ENCODE data around the gene C4orf17.
A peak's percentile ranks its signal among the peaks of the same experiment; 100 is the strongest.
"Not testable (repeated sequence)": the region's sequence is repeated elsewhere in the genome, so short reads cannot be mapped to it uniquely, and the experiment has no call there.

C4orf17 gene

DNA sequence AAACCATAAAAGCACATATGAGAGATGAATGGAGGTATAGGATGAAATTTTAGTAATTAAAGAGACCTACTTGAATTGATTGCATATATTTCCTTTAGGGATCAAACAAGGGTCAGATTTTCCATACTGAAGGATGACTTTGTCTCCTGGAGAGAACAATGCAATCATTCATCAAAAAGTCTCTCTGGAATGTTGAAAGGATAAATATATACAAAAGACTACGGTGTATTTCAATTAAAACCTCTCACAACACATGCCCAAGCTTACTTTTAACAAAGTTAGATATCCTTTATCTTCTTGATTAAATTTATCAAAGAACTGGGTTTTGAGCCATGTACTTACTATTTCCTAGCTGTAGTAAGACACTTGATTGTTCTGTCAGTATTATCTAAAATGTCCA, 38.9 kb upstream of the C4orf17 start:
- no peak for DNase-seq (ENCODE audit: low read depth)
- TF ChIP-seq, protein P1, sequence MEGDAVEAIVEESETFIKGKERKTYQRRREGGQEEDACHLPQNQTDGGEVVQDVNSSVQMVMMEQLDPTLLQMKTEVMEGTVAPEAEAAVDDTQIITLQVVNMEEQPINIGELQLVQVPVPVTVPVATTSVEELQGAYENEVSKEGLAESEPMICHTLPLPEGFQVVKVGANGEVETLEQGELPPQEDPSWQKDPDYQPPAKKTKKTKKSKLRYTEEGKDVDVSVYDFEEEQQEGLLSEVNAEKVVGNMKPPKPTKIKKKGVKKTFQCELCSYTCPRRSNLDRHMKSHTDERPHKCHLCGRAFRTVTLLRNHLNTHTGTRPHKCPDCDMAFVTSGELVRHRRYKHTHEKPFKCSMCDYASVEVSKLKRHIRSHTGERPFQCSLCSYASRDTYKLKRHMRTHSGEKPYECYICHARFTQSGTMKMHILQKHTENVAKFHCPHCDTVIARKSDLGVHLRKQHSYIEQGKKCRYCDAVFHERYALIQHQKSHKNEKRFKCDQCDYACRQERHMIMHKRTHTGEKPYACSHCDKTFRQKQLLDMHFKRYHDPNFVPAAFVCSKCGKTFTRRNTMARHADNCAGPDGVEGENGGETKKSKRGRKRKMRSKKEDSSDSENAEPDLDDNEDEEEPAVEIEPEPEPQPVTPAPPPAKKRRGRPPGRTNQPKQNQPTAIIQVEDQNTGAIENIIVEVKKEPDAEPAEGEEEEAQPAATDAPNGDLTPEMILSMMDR (conservative IDR thresholded peaks at IDR 0.05; ENCODE audit: low read depth, low read length) = no peak

DNA sequence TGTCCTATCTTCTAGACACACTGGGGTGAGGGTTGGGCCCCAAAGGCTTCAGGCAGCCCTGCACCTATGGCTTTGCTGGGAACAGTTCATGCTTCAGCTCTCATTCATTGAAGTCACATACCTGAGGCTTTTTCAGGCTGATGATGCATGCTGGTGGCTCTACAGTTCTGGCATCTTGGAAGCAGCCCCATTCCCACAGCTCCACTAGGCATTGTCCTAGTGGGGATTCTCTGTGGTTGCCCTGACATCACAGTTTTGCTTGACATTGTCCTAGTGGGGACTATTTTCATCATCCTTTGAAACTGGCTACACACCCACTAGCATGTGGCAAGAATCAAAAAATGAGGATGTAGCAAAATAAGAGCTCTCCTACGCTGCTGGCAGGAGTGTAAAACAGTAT, 37.7 kb upstream of the C4orf17 start:
- TF ChIP-seq, protein P1 (conservative IDR thresholded peaks at IDR 0.05; ENCODE audit: low read depth, low read length) = no peak
- H3K4me3 ChIP-seq (ENCODE audit: low read depth, low read length) = no peak overlapping the region
- no peak for DNase-seq (ENCODE audit: low read depth)

More for the DNA sequence above, 38.9 kb upstream of the C4orf17 start:
- no peak overlapping the region for H3K4me3 ChIP-seq (ENCODE audit: low read depth, low read length)

DNA sequence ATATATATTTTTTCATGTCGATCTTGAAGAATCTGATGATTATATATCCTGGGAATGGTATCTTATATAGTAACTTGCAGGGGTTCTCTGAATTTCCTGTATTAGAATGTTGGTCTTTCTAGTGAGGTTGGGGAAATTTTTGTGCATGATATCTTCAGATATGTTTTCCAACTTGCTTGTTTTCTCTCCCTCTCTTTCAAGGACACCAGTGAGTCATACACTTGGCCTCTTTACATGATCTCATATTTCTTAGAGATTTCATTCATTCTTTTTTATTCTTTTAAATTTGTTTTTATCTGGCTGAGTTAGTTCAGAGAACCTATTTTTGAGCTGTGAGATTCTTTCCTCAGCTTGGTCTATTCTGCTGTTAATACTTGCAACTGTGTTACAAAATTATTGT, 27.2 kb upstream of the C4orf17 start:
- peak; percentile 40 for DNase-seq (ENCODE audit: low read depth)
- no peak overlapping the region for H3K4me3 ChIP-seq (ENCODE audit: low read depth, low read length)
- TF ChIP-seq, protein P1 (conservative IDR thresholded peaks at IDR 0.05; ENCODE audit: low read depth, low read length) = no peak

DNA sequence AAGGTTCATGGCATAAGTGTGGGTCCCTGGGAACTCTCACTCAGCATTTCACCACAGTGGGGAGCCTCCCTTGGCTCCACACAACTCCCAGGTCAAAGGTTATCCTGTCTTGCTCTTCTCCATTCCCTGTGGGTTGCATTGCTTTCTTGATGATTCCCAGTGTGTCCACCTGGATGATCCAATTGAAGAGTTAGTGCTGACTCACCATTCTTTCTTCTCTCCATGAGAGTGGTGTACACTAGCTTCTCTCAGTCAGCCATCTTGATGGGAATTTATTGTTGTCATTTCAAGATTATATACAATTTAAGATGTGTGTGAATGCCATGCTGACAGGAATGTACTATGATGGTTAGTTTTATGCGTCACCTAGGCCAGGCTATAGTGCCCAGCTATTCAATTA, 25.6 kb upstream of the C4orf17 start:
- TF ChIP-seq, protein P1 (conservative IDR thresholded peaks at IDR 0.05; ENCODE audit: low read depth, low read length) = no peak
- DNase-seq (ENCODE audit: low read depth) = no peak
- H3K4me3 ChIP-seq (ENCODE audit: low read depth, low read length) = no peak overlapping the region

DNA sequence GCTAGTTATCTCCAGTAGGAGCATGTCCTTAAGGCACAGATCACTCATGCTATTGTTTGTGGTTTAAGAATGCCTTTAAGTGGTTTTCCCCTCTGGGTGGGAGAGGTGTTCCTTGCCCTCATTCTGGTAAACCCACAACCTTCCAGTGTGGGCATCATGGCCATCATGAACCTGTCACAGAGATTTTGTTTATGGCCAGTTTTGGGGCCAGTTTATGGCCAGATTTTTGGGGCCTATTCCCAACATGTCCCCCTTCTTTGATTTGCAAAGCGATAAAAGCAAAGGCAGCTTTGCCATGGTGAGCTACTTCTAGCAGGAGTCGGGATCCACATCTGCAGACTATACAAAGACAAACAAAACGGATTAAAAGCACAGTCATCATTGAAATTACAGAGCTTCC, 24.2 kb upstream of the C4orf17 start:
- DNase-seq (ENCODE audit: low read depth); H3K4me3 ChIP-seq (ENCODE audit: low read depth, low read length): not testable (repeated sequence)

DNA sequence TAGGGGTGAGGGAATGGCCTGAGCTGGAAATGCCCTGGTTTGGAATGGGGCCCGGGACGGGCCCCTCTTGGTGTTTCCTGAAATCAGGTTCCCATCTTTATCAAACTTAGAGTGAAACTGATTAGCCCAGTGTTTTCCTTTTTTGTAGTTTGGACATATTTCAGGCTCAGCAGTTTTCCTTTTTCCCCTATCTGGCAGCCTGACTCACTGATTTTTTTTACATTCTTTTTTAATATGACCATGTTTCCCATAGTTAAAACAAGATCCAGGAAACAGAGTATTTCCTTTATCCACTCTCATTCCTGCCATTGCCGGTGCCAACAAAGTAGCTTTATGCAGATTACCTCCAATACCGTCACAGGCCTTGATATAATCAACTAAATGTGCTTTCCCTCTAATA, 20.5 kb upstream of the C4orf17 start:
- H3K4me3 ChIP-seq (ENCODE audit: low read depth, low read length) = no peak overlapping the region
- TF ChIP-seq, protein P1 (conservative IDR thresholded peaks at IDR 0.05; ENCODE audit: low read depth, low read length) = no peak
- no peak for DNase-seq (ENCODE audit: low read depth)

DNA sequence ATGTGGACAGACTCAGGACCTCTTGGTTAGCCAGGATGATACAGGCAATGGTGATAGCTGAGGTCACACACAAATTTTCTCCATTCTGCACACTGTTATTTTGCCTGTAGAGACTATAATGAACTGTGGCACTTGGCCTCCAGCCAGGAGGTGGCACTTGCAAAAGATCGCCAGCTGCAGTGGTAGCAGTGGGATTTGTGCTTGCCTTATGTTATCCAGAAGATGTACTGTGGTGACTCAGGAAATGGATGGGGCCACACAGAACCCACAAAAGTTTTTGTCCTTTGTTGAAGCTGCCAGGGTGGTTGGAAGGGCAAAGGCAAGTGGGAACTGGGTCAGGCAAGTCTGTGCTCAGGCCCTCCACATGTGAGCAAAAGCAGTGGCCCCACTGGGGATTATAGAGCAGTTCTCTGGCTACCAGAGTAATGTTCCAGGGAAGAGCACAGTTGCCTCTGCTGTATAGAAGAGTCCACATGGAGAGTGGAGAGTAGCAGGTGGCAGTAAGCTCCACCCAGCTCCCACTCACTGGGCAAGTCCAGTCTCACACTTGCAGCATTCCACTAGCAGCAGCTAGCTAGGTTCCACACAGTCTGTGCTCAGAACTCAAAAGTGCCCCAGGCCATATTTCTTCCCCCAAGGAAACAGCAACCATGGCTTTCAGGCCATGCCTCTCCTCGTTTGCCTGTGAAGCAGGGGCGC, 5.9 kb upstream of the C4orf17 start:
- H3K4me3 ChIP-seq (ENCODE audit: low read depth, low read length) = no peak overlapping the region
- no peak for DNase-seq (ENCODE audit: low read depth)
- TF ChIP-seq, protein P1 (conservative IDR thresholded peaks at IDR 0.05; ENCODE audit: low read depth, low read length) = no peak

All from choroid plexus epithelial cell (primary cell).